DND-41 (cell line): ENCODE measurements around the gene SMARCC1.

Experiments used
- EZH2 ChIP-seq: IDR thresholded peaks from 3 replicates; pipeline ENCODE4 v1.6.1; 2012; ENCODE audit warnings: borderline replicate concordance, low read depth, mild to moderate bottlenecking, moderate library complexity, low read length, inconsistent platforms; ENCODE audit not compliant: severe bottlenecking
- TF ChIP-seq, protein P1 (sequence below): IDR thresholded peaks from 2 replicates; pipeline ENCODE4 v1.5.1; 2012; ENCODE audit warnings: borderline replicate concordance, low read length, moderate library complexity, mild to moderate bottlenecking; ENCODE audit not compliant: poor library complexity, severe bottlenecking; ENCODE audit errors: extremely low read depth

DNA sequence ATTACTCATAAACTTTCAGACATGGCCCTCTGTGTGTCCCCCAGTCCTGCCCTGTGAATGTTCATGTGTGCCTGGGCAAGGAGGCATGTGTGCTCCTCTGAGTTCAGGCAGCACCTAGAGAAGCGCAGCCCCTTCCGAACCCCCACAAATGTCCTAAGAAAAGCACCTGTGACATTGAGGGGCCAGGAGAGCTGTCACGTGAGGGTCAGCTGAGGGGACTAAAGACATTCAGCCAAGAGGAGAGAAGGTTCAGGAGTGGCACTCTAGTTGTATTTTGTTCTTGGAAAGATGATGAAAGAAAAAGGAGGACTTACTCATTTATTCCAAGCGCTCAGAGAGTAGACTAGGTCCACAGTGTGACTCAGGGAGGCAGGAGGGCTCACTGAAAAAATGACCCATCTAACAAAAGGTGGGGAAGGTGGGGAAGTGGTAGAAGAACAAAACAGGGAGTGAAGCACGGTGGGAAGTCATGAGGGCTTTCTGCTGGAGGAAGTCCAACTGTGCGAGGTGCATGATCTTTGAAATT, 240.0 kb downstream of the SMARCC1 start:
- no peak for TF ChIP-seq EZH2
- TF ChIP-seq, protein P1, sequence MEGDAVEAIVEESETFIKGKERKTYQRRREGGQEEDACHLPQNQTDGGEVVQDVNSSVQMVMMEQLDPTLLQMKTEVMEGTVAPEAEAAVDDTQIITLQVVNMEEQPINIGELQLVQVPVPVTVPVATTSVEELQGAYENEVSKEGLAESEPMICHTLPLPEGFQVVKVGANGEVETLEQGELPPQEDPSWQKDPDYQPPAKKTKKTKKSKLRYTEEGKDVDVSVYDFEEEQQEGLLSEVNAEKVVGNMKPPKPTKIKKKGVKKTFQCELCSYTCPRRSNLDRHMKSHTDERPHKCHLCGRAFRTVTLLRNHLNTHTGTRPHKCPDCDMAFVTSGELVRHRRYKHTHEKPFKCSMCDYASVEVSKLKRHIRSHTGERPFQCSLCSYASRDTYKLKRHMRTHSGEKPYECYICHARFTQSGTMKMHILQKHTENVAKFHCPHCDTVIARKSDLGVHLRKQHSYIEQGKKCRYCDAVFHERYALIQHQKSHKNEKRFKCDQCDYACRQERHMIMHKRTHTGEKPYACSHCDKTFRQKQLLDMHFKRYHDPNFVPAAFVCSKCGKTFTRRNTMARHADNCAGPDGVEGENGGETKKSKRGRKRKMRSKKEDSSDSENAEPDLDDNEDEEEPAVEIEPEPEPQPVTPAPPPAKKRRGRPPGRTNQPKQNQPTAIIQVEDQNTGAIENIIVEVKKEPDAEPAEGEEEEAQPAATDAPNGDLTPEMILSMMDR, result no peak
